ENCODE measurements around the gene UBE2O.

GRCh38 chr17:76500074-76500746 lies 47.3 kb upstream of the UBE2O start:
- TF ChIP-seq EZH2 (optimal IDR thresholded peaks at IDR 0.05; ENCODE audit: low read depth, low read length) = no peak
- TF ChIP-seq CTCF (IDR thresholded peaks at IDR 0.05; ENCODE audit: low read length) = no peak
- no peak for TF ChIP-seq EZH2phosphoT487 (IDR thresholded peaks at IDR 0.05; ENCODE audit: low read length)

Data from MM.1S (cell line).